Stimulated activated CD8-positive, alpha-beta memory T cell treated with anti-CD3 and anti-CD28 coated beads, Interleukin-2, amount 100 ng/mL, for 48 hours (primary cell): ENCODE data around the gene TPP1.

ENCODE experiments used
- DNase-seq, 2 donors: peaks; one replicate each; pipeline ENCODE4 v3.0.0-alpha.2; 2020; ENCODE audit warnings: low read depth in 2 of 2

TPP1 gene

GRCh38 chr11:6619004-6619745 is at the start of gene TPP1:
Gene TPP1, minus strand, starts transcription at chr11:6619422. Its CDS starts 22 bp downstream, at chr11:6619400.
- peak; percentile 78 to 83 for DNase-seq

GRCh38 chr11:6667733-6668374 is 48.6 kb upstream of the TPP1 start:
- DNase-seq = no peak

- no peak for DNase-seq
Observed at GRCh38 chr11:6666302-6667183, 47.3 kb upstream of the TPP1 start.

- DNase-seq = no peak
Observed at GRCh38 chr11:6664551-6664950, 45.3 kb upstream of the TPP1 start.

GRCh38 chr11:6663794-6664469 is 44.7 kb upstream of the TPP1 start:
- DNase-seq = no peak

GRCh38 chr11:6660712-6661111 is 41.5 kb upstream of the TPP1 start:
- DNase-seq = no peak

- no peak for DNase-seq
Observed at GRCh38 chr11:6658647-6659046, 39.4 kb upstream of the TPP1 start.

GRCh38 chr11:6657346-6657745 is 38.1 kb upstream of the TPP1 start:
- no peak for DNase-seq

GRCh38 chr11:6656936-6657335 is 37.7 kb upstream of the TPP1 start:
- no peak for DNase-seq

- DNase-seq = no peak
Observed at GRCh38 chr11:6656584-6656915, 37.3 kb upstream of the TPP1 start.

GRCh38 chr11:6655790-6656583 is 36.8 kb upstream of the TPP1 start, which contains the start of gene DCHS1:
Gene DCHS1, minus strand, starts transcription at chr11:6655809. Its CDS starts 14,196 bp downstream, at chr11:6641613.
- no peak for DNase-seq

GRCh38 chr11:6655020-6655789 is 36.0 kb upstream of the TPP1 start:
- DNase-seq = no peak

- no peak for DNase-seq
Observed at GRCh38 chr11:6654281-6655019, 35.2 kb upstream of the TPP1 start.

- DNase-seq = no peak
Observed at GRCh38 chr11:6653656-6654055, 34.4 kb upstream of the TPP1 start.

GRCh38 chr11:6653097-6653496 is 33.9 kb upstream of the TPP1 start:
- DNase-seq = no peak

- no peak for DNase-seq
Observed at GRCh38 chr11:6652182-6652581, 33.0 kb upstream of the TPP1 start.

GRCh38 chr11:6650980-6651379 is 31.8 kb upstream of the TPP1 start:
- peak in 1 of 2 donors; percentile 39 for DNase-seq

GRCh38 chr11:6650104-6650503 is 30.9 kb upstream of the TPP1 start:
- DNase-seq = no peak

- DNase-seq = no peak
Observed at GRCh38 chr11:6648501-6648900, 29.3 kb upstream of the TPP1 start.

GRCh38 chr11:6647836-6648235 is 28.6 kb upstream of the TPP1 start:
- DNase-seq = no peak
